ENCODE measurements around the gene HDAC10.

HDAC10 gene

DNA sequence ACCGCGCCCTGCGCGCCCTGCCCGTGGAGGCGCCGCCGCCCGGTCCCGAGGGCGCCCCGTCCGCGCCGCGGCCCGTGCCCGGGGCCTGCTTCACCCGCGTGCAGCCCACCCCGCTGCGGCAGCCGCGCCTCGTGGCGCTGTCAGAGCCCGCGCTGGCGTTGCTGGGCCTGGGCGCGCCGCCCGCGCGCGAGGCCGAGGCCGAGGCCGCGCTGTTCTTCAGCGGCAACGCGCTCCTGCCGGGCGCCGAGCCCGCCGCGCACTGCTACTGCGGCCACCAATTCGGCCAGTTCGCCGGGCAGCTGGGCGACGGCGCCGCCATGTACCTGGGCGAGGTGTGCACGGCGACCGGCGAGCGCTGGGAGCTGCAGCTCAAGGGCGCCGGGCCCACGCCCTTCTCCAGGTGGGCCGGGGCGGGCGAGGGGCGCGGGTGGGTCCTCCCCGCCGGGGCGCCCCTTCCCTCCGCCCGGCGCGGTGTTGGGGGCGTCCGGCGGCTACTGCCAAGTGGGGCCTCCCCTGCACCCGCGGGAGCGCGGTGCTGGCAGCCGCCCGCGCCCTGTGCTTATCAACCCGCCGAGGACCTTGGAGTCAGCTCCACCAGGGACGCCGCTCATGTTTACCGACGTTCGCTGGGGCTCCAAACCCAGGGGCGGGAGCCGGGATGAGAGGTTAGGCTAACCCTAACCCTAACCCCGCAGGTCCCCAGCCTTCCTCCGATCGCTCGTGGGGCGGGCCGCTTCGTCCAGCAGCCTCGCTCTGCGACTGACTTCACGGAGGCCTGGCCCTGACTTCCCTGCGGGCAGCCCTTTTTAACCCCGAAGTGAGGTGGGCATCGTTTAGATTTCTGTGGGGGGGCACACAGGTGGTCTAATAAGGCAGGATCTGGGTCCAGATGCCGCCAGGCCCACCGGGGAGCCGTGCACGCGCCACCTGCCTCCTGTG lies 49.6 kb downstream of the HDAC10 start:
- Histone ChIP-seq H3K4me3 (ENCODE audit: low read depth, low read length) (peak overlapping the region; percentile 95), H2BK5ac (ENCODE audit: low read depth, low read length, poor library complexity) (peak overlapping the region; percentile 58), H3K36me3 (ENCODE audit: control insufficient read depth in 1 of 2, insufficient read depth in 2 of 2, low read length in 2 of 2) (peaks cover 31 to 36% of the 10 kb centered on the region in 2 experiments), H3K4ac (ENCODE audit: low read depth, low read length) (peak overlapping the region; percentile 72), H3K14ac (ENCODE audit: low read length) (peak overlapping the region; percentile 47), H3K79me1 (ENCODE audit: low read length) (peaks cover 8% of the 10 kb centered on the region), H2AK5ac (ENCODE audit: low read length) (peak overlapping the region; percentile 35), H3K79me2 (ENCODE audit: control insufficient read depth, insufficient read depth, low read length, poor library complexity) (peaks cover 10% of the 10 kb centered on the region), H3K27me3 (ENCODE audit: insufficient read depth, low read length) (no peaks in the 10 kb centered on the region), H3K9me3 (ENCODE audit: insufficient read depth, low read depth, low read length) (peaks cover 1% of the 10 kb centered on the region), H4K12ac (ENCODE audit: low read depth, low read length) (peak overlapping the region; percentile 35), H4K91ac (ENCODE audit: low read depth, low read length) (peak overlapping the region; percentile 88), H4K8ac (ENCODE audit: low read depth, low read length) (peak overlapping the region; percentile 88), H3K18ac (ENCODE audit: low read length) (peak overlapping the region; percentile 69), H3K4me2 (ENCODE audit: low read length) (peak overlapping the region; percentile 98), H3K9ac (ENCODE audit: low read length) (peak overlapping the region; percentile 97), H2AFZ (ENCODE audit: insufficient read depth, low read length, poor library complexity) (peak overlapping the region; percentile 94), H3K4me1 (ENCODE audit: control insufficient read depth in 1 of 2, insufficient read depth in 2 of 2, low read length in 2 of 2) (peaks cover 8 to 13% of the 10 kb centered on the region in 2 experiments), H2BK120ac (ENCODE audit: insufficient read depth, low read length, poor library complexity) (no peak overlapping the region), H2BK12ac (ENCODE audit: low read length) (no peak overlapping the region), H3K23ac (ENCODE audit: low read length) (no peak overlapping the region), H3K27ac (ENCODE audit: low read depth, low read length) (no peak overlapping the region)
- peak in 1 of 2 donors; percentile 33 for DNase-seq
- no CpG with 5 or more reads among the region's 115 CpGs for WGBS (ENCODE audit: extremely low coverage, insufficient coverage, insufficient read length)

DNA sequence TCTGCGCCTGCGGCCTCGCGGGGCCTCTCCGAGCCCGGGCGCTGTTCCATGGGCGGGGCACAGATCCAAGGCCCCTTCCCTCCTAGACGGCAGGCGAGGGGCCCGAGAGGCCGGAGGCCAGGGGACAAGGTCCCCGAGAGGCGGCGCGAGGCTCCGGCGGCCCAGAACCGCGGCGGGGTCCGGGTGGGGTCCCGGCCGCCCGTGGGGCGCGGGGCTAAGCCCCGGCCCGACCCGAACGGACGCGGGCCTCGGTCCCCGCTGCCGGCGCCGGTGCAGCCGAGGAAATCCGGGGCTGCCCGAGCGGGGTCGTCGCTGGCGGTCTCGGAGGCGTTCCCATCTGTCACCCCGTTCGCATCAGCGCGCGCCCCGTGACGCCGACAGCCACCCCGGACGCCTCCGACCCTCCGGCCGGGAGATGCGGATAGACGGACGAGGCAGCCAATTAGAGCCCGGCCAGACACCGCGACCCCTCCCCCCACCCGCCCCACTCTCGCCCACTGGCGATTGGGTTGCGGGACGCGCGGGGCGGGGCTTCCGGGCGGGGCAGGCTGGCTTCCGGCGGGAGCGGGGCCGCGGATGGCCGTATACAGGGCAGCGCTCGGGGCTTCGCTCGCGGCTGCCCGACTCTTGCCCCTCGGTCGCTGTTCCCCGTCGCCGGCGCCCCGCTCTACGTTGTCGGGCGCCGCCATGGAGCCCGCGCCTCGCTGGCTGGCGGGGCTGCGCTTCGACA lies 50.4 kb downstream of the HDAC10 start, which contains the start of gene SELENOO:
Gene SELENOO (plus strand): TSS at position 551 of the 730 bp plus-strand sequence. CDS start 26 bp downstream, at position 577.
- WGBS (ENCODE audit: extremely low coverage, insufficient coverage, insufficient read length) = no CpG with 5 or more reads among the region's 105 CpGs
- peaks cover 1% of the 10 kb centered on the region for H3K9me3 ChIP-seq (ENCODE audit: insufficient read depth, low read depth, low read length)

GRCh38 chr22:50199829-50200460 lies 51.1 kb downstream of the HDAC10 start:
- no peak overlapping the region for H3K4ac ChIP-seq (ENCODE audit: low read depth, low read length)
- H4K91ac ChIP-seq (ENCODE audit: low read depth, low read length) = peak overlapping the region; percentile 58
- peak overlapping the region; percentile 62 for H4K12ac ChIP-seq (ENCODE audit: low read depth, low read length)
- H3K14ac ChIP-seq (ENCODE audit: low read length) = peak overlapping the region; percentile 61
- no CpG with 5 or more reads among the region's 34 CpGs for WGBS (ENCODE audit: extremely low coverage, insufficient coverage, insufficient read length)
- no peaks in the 10 kb centered on the region for H3K27me3 ChIP-seq (ENCODE audit: insufficient read depth, low read length)
- H3K9ac ChIP-seq (ENCODE audit: low read length) = peak overlapping the region; percentile 71
- peak overlapping the region; percentile 59 for H2BK5ac ChIP-seq (ENCODE audit: low read depth, low read length, poor library complexity)
- peak overlapping the region; percentile 30 for H3K18ac ChIP-seq (ENCODE audit: low read length)
- peak overlapping the region; percentile 93 for H3K4me2 ChIP-seq (ENCODE audit: low read length)
- H3K79me1 ChIP-seq (ENCODE audit: low read length) = peaks cover 8% of the 10 kb centered on the region
- H3K4me3 ChIP-seq (ENCODE audit: low read depth, low read length) = peak overlapping the region; percentile 83
- no peak overlapping the region for H2BK12ac ChIP-seq (ENCODE audit: low read length)
- H2BK120ac ChIP-seq (ENCODE audit: insufficient read depth, low read length, poor library complexity) = peak overlapping the region; percentile 12
- H4K8ac ChIP-seq (ENCODE audit: low read depth, low read length) = peak overlapping the region; percentile 77
- H3K4me1 ChIP-seq (ENCODE audit: control insufficient read depth in 1 of 2, insufficient read depth in 2 of 2, low read length in 2 of 2) = peaks cover 8 to 13% of the 10 kb centered on the region in 2 experiments
- peaks cover 34 to 41% of the 10 kb centered on the region in 2 experiments for H3K36me3 ChIP-seq (ENCODE audit: control insufficient read depth in 1 of 2, insufficient read depth in 2 of 2, low read length in 2 of 2)
- DNase-seq = peak in 1 of 2 donors; percentile 24
- peak overlapping the region; percentile 92 for H2AFZ ChIP-seq (ENCODE audit: insufficient read depth, low read length, poor library complexity)
- H3K23ac ChIP-seq (ENCODE audit: low read length) = no peak overlapping the region
- H3K79me2 ChIP-seq (ENCODE audit: control insufficient read depth, insufficient read depth, low read length, poor library complexity) = peaks cover 10% of the 10 kb centered on the region
- peaks cover 1% of the 10 kb centered on the region for H3K9me3 ChIP-seq (ENCODE audit: insufficient read depth, low read depth, low read length)
- no peak overlapping the region for H2AK5ac ChIP-seq (ENCODE audit: low read length)
- H3K27ac ChIP-seq (ENCODE audit: low read depth, low read length) = no peak overlapping the region

More for the DNA sequence above, 50.4 kb downstream of the HDAC10 start, which contains the start of gene SELENOO:
- Histone ChIP-seq H2AK5ac (ENCODE audit: low read length) (peak within 1 kb of the TSS; percentile 42), H3K27me3 (ENCODE audit: insufficient read depth, low read length) (no peaks in the 10 kb centered on the region), H3K9ac (ENCODE audit: low read length) (peak within 1 kb of the TSS; percentile 97), H3K4ac (ENCODE audit: low read depth, low read length) (peak within 1 kb of the TSS; percentile 72), H3K27ac (ENCODE audit: low read depth, low read length) (no peak within 1 kb of the TSS), H3K79me1 (ENCODE audit: low read length) (peaks cover 8% of the 10 kb centered on the region), H3K79me2 (ENCODE audit: control insufficient read depth, insufficient read depth, low read length, poor library complexity) (peaks cover 10% of the 10 kb centered on the region), H2BK5ac (ENCODE audit: low read depth, low read length, poor library complexity) (peak within 1 kb of the TSS; percentile 59), H3K18ac (ENCODE audit: low read length) (peak within 1 kb of the TSS; percentile 69), H2BK12ac (ENCODE audit: low read length) (no peak within 1 kb of the TSS), H4K8ac (ENCODE audit: low read depth, low read length) (peak within 1 kb of the TSS; percentile 88), H2AFZ (ENCODE audit: insufficient read depth, low read length, poor library complexity) (peak within 1 kb of the TSS; percentile 94), H2BK120ac (ENCODE audit: insufficient read depth, low read length, poor library complexity) (peak within 1 kb of the TSS; percentile 12), H3K23ac (ENCODE audit: low read length) (no peak within 1 kb of the TSS), H3K4me2 (ENCODE audit: low read length) (peak within 1 kb of the TSS; percentile 98), H3K4me3 (ENCODE audit: low read depth, low read length) (peak within 1 kb of the TSS; percentile 95), H4K91ac (ENCODE audit: low read depth, low read length) (peak within 1 kb of the TSS; percentile 88), H4K12ac (ENCODE audit: low read depth, low read length) (peak within 1 kb of the TSS; percentile 62), H3K14ac (ENCODE audit: low read length) (peak within 1 kb of the TSS; percentile 61), H3K4me1 (ENCODE audit: control insufficient read depth in 1 of 2, insufficient read depth in 2 of 2, low read length in 2 of 2) (peaks cover 8 to 13% of the 10 kb centered on the region in 2 experiments), H3K36me3 (ENCODE audit: control insufficient read depth in 1 of 2, insufficient read depth in 2 of 2, low read length in 2 of 2) (peaks cover 31 to 37% of the 10 kb centered on the region in 2 experiments)
- peak; percentile 75 to 84 for DNase-seq

DNA sequence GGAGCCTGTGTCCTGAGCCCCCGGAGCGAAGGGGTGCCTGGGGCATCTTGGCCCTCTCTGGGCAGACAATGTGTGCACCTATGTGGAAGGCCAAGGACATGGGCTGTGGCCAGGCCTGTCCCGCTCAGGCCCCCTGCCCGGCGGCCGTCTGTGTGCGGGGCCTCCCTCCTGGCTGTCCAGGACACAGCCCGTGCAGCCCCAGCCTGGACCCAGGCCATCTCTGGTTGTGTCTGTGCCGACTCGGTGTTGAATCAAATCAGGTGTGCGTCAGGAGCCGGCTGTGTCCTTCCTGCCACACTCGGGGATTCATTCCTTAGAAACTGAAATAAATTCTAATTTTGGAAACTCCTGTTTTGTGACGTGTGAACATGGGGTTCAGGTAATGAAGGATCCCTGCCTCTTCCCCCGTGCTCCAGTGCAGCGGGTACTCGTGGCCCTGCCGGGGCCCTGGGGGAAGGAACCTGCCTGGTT lies 51.8 kb downstream of the HDAC10 start:
- H4K12ac ChIP-seq (ENCODE audit: low read depth, low read length) = no peak overlapping the region
- no peak overlapping the region for H3K27ac ChIP-seq (ENCODE audit: low read depth, low read length)
- no peak overlapping the region for H2BK5ac ChIP-seq (ENCODE audit: low read depth, low read length, poor library complexity)
- H3K36me3 ChIP-seq (ENCODE audit: control insufficient read depth in 1 of 2, insufficient read depth in 2 of 2, low read length in 2 of 2) = peaks cover 40 to 48% of the 10 kb centered on the region in 2 experiments
- H3K18ac ChIP-seq (ENCODE audit: low read length) = no peak overlapping the region
- H2AFZ ChIP-seq (ENCODE audit: insufficient read depth, low read length, poor library complexity) = no peak overlapping the region
- no peak overlapping the region for H3K4me3 ChIP-seq (ENCODE audit: low read depth, low read length)
- peaks cover 8% of the 10 kb centered on the region for H3K79me1 ChIP-seq (ENCODE audit: low read length)
- H2BK120ac ChIP-seq (ENCODE audit: insufficient read depth, low read length, poor library complexity) = no peak overlapping the region
- H4K8ac ChIP-seq (ENCODE audit: low read depth, low read length) = no peak overlapping the region
- H3K9ac ChIP-seq (ENCODE audit: low read length) = no peak overlapping the region
- H4K91ac ChIP-seq (ENCODE audit: low read depth, low read length) = no peak overlapping the region
- H3K23ac ChIP-seq (ENCODE audit: low read length) = no peak overlapping the region
- H3K9me3 ChIP-seq (ENCODE audit: insufficient read depth, low read depth, low read length) = peaks cover 1% of the 10 kb centered on the region
- no peak overlapping the region for H3K4ac ChIP-seq (ENCODE audit: low read depth, low read length)
- no peak overlapping the region for H2BK12ac ChIP-seq (ENCODE audit: low read length)
- H3K27me3 ChIP-seq (ENCODE audit: insufficient read depth, low read length) = no peaks in the 10 kb centered on the region
- DNase-seq = no peak
- peaks cover 10% of the 10 kb centered on the region for H3K79me2 ChIP-seq (ENCODE audit: control insufficient read depth, insufficient read depth, low read length, poor library complexity)
- no peak overlapping the region for H3K14ac ChIP-seq (ENCODE audit: low read length)
- no peak overlapping the region for H3K4me2 ChIP-seq (ENCODE audit: low read length)
- no peak overlapping the region for H2AK5ac ChIP-seq (ENCODE audit: low read length)
- H3K4me1 ChIP-seq (ENCODE audit: control insufficient read depth in 1 of 2, insufficient read depth in 2 of 2, low read length in 2 of 2) = peaks cover 8 to 13% of the 10 kb centered on the region in 2 experiments
- no CpG with 5 or more reads among the region's 18 CpGs for WGBS (ENCODE audit: extremely low coverage, insufficient coverage, insufficient read length)
